Immature natural killer cell (primary cell): ENCODE results near the gene RIMBP2. TPM values are rescaled to one million over a fixed set of nuclear protein-coding genes. Genes with fewer than 3 reads are reported as not detected.

Source experiments
- polyA plus RNA-seq, 3 donors: library from polyadenylated mRNA; unstranded; fragments of 300-500 nt; fragmentation: Illumina TruSeq; gene quantifications; one replicate each; pipeline ENCODE4 v1.2.3, GENCODE V29; 2021

RIMBP2 gene
- polyA plus RNA-seq, 3 donors from 2014 or later = not detected

Other genes with a start within 250 kb of the RIMBP2 start
- 1 to 10 TPM; 3.3 to 5.8 (median 3.6) TPM for gene STX2, start 123.0 kb upstream of the RIMBP2 start, polyA plus RNA-seq
- 100 to 1,000 TPM; 428 to 585 (median 478) TPM for gene RAN, start 155.8 kb upstream of the RIMBP2 start, polyA plus RNA-seq
- not detected for gene ADGRD1, start 237.6 kb upstream of the RIMBP2 start, polyA plus RNA-seq